GM20000 (cell line): ENCODE results near the gene PCDHGB6.

ENCODE experiments used
- DNase-seq: peaks from one replicate; pipeline ENCODE4 v3.0.0; 2012; ENCODE audit warnings: low spot score
- CTCF ChIP-seq: IDR thresholded peaks from 2 replicates; pipeline ENCODE4 v1.5.1; 2012; ENCODE audit warnings: mild to moderate bottlenecking, control low read depth; ENCODE audit errors: extremely low read depth, missing control alignments

The PCDHGB6 gene

DNA sequence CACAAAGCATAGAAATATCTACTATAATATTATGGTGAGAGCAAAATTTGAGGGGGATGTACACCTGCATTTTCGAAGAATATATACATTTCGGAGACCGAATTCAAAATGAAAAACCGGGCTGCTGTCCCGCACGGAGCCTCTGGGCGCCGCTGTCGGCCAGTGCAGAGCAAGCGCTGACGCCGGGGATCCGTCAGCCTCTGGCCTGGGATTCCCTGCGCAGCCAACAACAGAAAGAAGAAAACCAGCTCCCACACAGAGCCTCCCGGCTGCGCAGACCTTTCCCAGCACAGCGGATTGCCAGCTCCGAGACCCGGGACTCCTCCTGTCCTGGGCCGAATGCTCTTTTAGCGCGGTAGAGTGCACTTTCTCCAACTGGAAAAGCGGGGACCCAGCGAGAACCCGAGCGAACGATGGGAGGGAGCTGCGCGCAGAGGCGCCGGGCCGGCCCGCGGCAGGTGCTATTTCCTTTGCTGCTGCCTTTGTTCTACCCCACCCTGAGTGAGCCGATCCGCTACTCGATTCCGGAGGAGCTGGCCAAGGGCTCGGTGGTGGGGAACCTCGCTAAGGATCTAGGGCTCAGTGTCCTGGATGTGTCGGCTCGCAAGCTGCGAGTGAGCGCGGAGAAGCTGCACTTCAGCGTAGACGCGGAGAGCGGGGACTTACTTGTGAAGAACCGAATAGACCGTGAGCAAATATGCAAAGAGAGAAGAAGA, at the start of gene PCDHGB6:
Gene PCDHGB6, plus strand, starts transcription at position 232 of the 716 bp plus-strand sequence. Its CDS starts 182 bp downstream, at position 414.
- peak; percentile 64 for TF ChIP-seq CTCF

DNA sequence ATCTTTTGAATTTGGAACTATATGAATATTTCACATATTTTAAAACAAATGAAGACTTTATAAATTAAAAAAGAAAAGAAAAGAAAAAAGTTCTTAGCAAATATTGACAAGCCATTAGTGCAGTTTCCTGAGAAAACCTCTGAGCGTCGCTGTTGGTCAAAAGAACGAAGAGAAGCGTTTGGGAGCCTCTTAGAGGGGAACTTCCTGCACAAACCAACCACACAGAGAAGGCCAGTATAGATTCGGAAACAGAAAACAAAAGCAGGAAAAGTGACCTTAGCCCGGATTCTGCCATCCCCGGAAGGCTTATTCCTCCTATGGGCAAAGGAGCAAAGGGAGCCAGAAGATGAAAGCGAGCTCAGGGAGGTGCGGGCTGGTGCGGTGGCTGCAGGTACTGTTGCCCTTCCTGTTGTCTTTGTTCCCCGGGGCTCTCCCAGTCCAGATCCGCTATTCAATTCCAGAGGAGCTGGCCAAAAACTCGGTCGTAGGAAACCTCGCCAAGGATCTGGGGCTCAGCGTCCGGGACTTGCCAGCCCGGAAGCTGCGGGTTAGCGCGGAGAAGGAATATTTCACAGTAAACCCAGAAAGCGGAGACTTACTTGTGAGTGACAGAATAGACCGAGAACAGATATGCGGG, 47.9 kb upstream of the PCDHGB6 start, which contains the start of gene PCDHGB2:
Gene PCDHGB2, plus strand, starts transcription at position 205 of the 637 bp plus-strand sequence. Its CDS starts 142 bp downstream, at position 347.
- no peak for TF ChIP-seq CTCF
- peak; percentile 65 for DNase-seq

More for the DNA sequence above, at the start of gene PCDHGB6:
- peak; percentile 66 for DNase-seq

GRCh38 chr5:141360685-141361084, 47.1 kb upstream of the PCDHGB6 start:
- DNase-seq, result no peak
- no peak for TF ChIP-seq CTCF

DNA sequence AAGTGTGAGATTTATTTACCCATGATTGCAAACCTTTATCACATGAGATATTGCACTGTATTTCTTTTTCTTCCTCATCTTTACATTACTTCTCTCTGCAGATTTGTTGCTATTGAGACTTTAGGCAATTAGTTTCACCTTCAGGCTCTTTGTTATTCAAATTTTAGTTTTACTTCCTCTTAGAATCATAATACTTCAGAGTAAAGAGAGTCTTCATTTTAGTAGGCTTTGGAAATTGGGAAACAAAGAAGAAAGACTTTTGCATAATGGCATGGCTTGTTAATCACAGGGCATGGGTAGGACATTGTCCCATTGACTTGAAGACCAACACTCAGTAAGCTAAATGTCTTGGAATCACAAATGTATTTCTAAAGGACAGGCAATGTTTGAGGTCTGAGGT, 45.1 kb upstream of the PCDHGB6 start:
- DNase-seq, result no peak
- TF ChIP-seq CTCF, result no peak

DNA sequence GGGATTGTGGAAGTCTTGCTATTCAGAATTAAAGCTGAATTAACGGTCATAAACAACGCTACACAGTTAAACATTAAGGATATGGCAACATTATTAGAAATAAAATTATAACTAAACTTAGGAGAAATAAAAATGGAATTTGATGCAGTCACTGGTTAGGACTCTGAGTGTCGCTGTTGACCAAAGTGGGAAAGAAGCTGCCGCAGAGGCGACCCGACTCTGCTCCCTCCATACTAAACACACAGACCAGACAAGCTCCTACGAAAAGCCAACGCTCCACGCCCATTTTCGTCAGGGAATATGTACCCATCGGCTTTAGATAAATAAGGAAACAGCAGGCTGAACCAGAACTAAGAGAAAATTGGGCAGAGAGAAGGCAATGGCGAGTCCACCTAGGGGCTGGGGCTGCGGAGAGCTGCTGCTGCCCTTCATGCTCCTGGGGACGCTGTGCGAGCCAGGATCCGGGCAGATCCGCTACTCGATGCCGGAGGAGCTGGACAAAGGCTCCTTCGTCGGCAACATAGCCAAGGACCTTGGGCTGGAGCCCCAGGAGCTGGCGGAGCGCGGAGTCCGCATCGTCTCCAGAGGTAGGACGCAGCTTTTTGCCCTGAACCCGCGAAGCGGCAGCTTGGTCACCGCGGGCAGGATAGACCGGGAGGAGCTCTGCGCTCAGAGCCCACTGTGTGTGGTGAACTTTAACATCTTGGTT, 43.7 kb upstream of the PCDHGB6 start, which contains the start of gene PCDHGA5:
Gene PCDHGA5, plus strand, starts transcription at position 211 of the 709 bp plus-strand sequence. Its CDS starts 169 bp downstream, at position 380.
- no peak for DNase-seq

GRCh38 chr5:141366016-141366896, 41.6 kb upstream of the PCDHGB6 start:
- TF ChIP-seq CTCF, result no peak
- no peak for DNase-seq

More for the DNA sequence above, 43.7 kb upstream of the PCDHGB6 start, which contains the start of gene PCDHGA5:
- no peak for TF ChIP-seq CTCF
